K562 (cell line): ENCODE data around the gene TRPM8. TPM values are rescaled to one million over a fixed set of nuclear protein-coding genes. Genes with fewer than 3 reads are reported as not detected.

Experiments used
- ADNP ChIP-seq: fragments of 200-800 bp; sonication (Bioruptor generic); IDR thresholded peaks from 2 replicates; pipeline ENCODE4 v1.6.1; 2016; ENCODE audit warnings: missing genetic modification characterization, missing compliant biosample characterization
- ARID3B ChIP-seq: fragments of 250-450 bp; sonication (Bioruptor Pico); IDR thresholded peaks from 2 replicates; pipeline ENCODE4 v1.4.0; 2020; ENCODE audit warnings: borderline replicate concordance
- CREB5 ChIP-seq: fragments of 250-450 bp; sonication (Bioruptor Pico); IDR thresholded peaks from 2 replicates; pipeline ENCODE4 v1.5.0; 2020; ENCODE audit warnings: mild to moderate bottlenecking
- DIDO1 ChIP-seq: fragments of 450-650 bp; IDR thresholded peaks from 2 replicates; pipeline ENCODE4 v1.6.1; 2016; ENCODE audit warnings: low read depth, missing biosample characterization, missing genetic modification characterization
- ELK1 ChIP-seq: sonication (generic); formaldehyde crosslinking; IDR thresholded peaks from 2 replicates; pipeline ENCODE4 v1.8.1; 2022; ENCODE audit warnings: missing genetic modification reagents
- EP400 ChIP-seq: fragments of 450-650 bp; IDR thresholded peaks from 2 replicates; pipeline ENCODE4 v1.6.1; 2017; ENCODE audit warnings: antibody characterized with exemption, mild to moderate bottlenecking, moderate library complexity
- ETV1 ChIP-seq: fragments of 450-650 bp; conservative IDR thresholded peaks from 2 replicates; pipeline ENCODE4 v1.6.1; 2016; ENCODE audit warnings: missing genetic modification characterization, control low read depth, low read depth, missing compliant biosample characterization
- HNRNPH1 ChIP-seq: fragments of 200-400 bp; formaldehyde crosslinking; optimal IDR thresholded peaks from 2 replicates; pipeline ENCODE3; 2017; ENCODE audit warnings: low read depth, mild to moderate bottlenecking, low read length, moderate library complexity
- PHF21A ChIP-seq: fragments of 450-650 bp; IDR thresholded peaks from 2 replicates; pipeline ENCODE4 v1.6.1; 2017; ENCODE audit warnings: low read depth, borderline replicate concordance
- POLR2B ChIP-seq: fragments of 450-650 bp; IDR thresholded peaks from 2 replicates; pipeline ENCODE4 v1.6.1; 2018; ENCODE audit warnings: low read depth; ENCODE audit not compliant: partially characterized antibody
- POU5F1 ChIP-seq: fragments of 150-350 bp; IDR thresholded peaks from 2 replicates; pipeline ENCODE4 v1.6.1; 2014; ENCODE audit warnings: borderline replicate concordance, low read length, low read depth, mild to moderate bottlenecking; ENCODE audit not compliant: partially characterized antibody
- PRMT5 ChIP-seq: sonication (generic); formaldehyde crosslinking; IDR thresholded peaks from 2 replicates; pipeline ENCODE4 v1.5.0; 2020; ENCODE audit warnings: missing genetic modification reagents
- RUNX1 ChIP-seq: sonication (generic); IDR thresholded peaks from 2 replicates; pipeline ENCODE4 v1.6.1; 2016; ENCODE audit warnings: antibody characterized with exemption, low read depth
- SFPQ ChIP-seq: fragments of 200-400 bp; formaldehyde crosslinking; IDR thresholded peaks from 2 replicates; pipeline ENCODE4 v1.6.1; 2017; ENCODE audit warnings: mild to moderate bottlenecking, low read depth, low read length, moderate library complexity
- TRIM28 ChIP-seq: fragments of 450-650 bp; IDR thresholded peaks from 2 replicates; pipeline ENCODE4 v1.6.1; 2017
- USF1 ChIP-seq: sonication (generic); formaldehyde crosslinking; IDR thresholded peaks from 2 replicates; pipeline ENCODE4 v1.9.0; 2022; ENCODE audit warnings: mild to moderate bottlenecking, missing genetic modification reagents
- ZBTB2 ChIP-seq: fragments of 450-650 bp; IDR thresholded peaks from 2 replicates; pipeline ENCODE4 v1.6.1; 2016; ENCODE audit warnings: antibody characterized with exemption
- ZNF134 ChIP-seq: fragments of 250-450 bp; sonication (Bioruptor Pico); conservative IDR thresholded peaks from 2 replicates; pipeline ENCODE4 v1.4.0; 2020
- ZNF24 ChIP-seq: fragments of 450-650 bp; IDR thresholded peaks from 2 replicates; pipeline ENCODE4 v1.6.1; 2016
- ZNF778 ChIP-seq: fragments of 450-650 bp; formaldehyde crosslinking; IDR thresholded peaks from 2 replicates; pipeline ENCODE4 v1.4.0; 2020; ENCODE audit warnings: mild to moderate bottlenecking, moderate library complexity
- polyA plus RNA-seq, 8 experiments: library from polyadenylated mRNA; depleted of rRNA in 4 of 8; stranded (reverse) in 5 of 8; unstranded in 3 of 8; fragments of >200 nt; fragmentation: Nextera tagmentation in 2 of 8; fragmentation: Illumina TruSeq in 1 of 8; extraction: Ambion mirVana in 2 of 8; extraction: Trizol in 1 of 8; gene quantifications; 2 replicates each; pipeline versions ENCODE4 v1.2.1 to v1.2.3, GENCODE V29; 2011 to 2014; ENCODE audit warnings: inconsistent platforms in 1 of 8, missing spikeins in 1 of 8
- total RNA-seq, 7 experiments: library from RNA; depleted of rRNA in 6 of 7; stranded (reverse); fragments of >200 nt in 6 of 7; fragmentation: Illumina TruSeq in 2 of 7; extraction: Trizol in 2 of 7; gene quantifications; 2 replicates each; pipeline versions ENCODE4 v1.2.1 to v1.2.3, GENCODE V29; 2011 to 2021; ENCODE audit warnings: low replicate concordance in 1 of 7

The TRPM8 gene
- total and polyA plus RNA-seq, 9 of the 15 experiments (the other 6 are each of a cell fraction or from before 2014, with no cell fraction given), result not detected

GRCh38 chr2:233867993-233868532 lies 49.1 kb upstream of the TRPM8 start, which contains the start of gene MSL3B (continued):
- TF ChIP-seq ELK1 (CRISPR knock-in tag) (no peak), POLR2B (peak; percentile 61), ARID3B (no peak), TRIM28 (no peak), ZBTB2 (0 out of 2 replicates have a peak, but pooled peaks have one; percentile 72), PHF21A (no peak), POU5F1 (no peak), USF1 (peak; percentile 38), ZNF134 (no peak), RUNX1 (no peak), DIDO1 (tag) (no peak), CREB5 (CRISPR knock-in tag) (no peak), SFPQ (no peak), PRMT5 (CRISPR knock-in tag) (no peak), ZNF778 (CRISPR knock-in tag) (no peak), EP400 (peak; percentile 73; the same call in 1 of the 2 replicates), ADNP (tag) (no peak), ETV1 (tag) (no peak), HNRNPH1 (no peak), ZNF24 (peak; percentile 69)
